Measurements from ENCODE around the gene PEX3.
"Not testable (repeated sequence)": the region's sequence is repeated elsewhere in the genome, so short reads cannot be mapped to it uniquely, and the experiment has no call there.

The PEX3 gene

DNA sequence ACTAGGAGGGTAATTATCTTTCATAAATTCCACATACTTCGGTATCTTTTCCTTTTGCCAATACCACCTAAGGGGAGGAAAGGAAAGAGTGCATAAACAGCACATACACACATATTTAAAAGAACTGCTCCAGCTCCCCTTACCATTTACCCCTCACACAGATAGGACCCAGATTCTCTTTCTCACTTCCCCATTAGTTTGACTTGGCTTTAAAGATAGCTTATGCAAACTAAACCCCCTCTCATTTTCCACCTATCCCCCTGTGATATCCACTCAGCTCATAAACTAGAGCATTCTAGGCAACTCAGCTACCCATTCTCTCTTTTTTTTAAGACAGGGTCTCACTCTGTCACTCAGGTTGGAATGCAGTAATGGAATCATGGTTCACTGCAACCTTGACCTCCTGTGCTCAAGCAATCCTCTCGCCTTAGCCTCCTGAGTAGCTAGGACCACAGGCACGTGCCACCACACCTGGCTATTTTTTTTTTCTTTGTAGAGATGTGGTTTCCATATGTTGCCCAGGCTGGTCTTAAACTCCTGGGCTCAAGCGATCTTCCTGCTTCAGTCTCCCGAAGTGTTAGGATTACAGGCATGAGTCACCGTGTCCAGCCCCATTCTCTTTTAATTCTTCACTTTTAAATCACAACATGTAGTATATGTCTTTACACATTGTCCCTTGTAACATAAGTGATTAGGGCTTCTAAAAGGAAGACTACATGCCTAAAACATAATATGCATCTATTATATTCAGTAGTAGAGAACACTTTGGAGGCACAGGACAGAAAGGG is 56.9 kb downstream of the PEX3 start:
- DNase-seq = no peak

DNA sequence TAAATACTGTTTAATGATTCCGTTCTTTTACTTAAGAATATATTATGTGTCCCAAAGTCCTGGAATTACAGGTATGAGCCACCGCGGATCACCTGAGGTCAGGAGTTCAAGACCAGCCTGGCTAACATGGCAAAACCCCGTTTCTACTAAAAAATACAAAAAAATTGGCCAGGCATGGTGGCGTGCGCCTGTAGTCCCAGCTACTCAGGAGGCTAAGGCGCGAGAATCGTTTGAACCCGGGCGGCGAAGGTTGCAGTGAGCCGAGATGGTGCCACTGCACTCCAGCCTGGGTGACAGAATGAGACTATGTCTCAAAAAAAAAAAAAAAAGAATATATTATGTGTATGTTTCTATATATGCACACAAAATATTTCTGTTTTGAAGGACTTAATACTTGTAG is 59.7 kb downstream of the PEX3 start:
- DNase-seq = not testable (repeated sequence)

DNA sequence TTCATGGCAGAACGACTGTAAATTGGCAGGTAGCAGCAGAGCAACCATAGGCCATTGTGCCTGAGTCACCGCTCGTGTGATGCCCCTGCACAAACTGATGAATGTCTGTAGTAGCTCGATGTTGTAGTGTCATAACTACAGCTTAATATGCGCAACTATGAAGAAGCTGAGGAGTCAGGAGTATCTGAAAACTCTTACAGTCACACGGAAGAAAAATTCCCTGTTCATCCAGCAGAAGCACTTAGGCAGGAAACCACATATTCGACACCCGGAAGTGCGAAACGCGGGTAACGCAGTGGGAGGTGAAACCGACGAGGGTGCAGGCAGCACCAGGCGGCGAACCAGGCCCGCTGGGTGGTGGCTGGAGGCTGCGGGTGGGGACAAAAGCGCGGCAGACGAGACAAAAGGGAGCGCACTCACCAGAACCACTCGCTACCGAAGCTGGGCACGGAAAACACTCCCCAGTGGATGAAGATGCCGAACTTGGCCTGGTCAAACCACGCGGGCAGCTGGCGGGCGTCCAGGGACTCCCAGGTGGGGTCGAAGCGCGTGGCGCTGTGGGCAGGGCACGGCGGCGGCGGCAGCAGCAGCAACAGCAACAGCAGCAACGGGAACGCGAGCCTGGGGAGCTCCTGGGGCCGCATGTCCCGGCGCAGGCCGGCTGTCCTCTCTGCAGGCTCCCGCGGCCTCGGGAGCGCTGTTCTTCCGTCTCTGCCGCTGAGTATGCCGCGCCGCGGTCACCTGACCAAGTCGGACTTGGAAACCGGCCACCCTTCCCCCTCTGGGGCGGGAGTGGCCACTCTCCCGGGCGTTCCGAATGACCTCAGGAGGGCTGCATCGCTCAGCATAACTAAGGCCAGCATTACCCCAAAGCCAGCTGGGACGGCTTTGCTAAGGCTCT is 60.6 kb downstream of the PEX3 start, which contains the start of gene FUCA2:
Gene FUCA2 (minus strand): TSS at position 730 of the 901 bp plus-strand sequence. CDS start 86 bp downstream, at position 644.
- DNase-seq = peak; percentile 37 to 71

DNA sequence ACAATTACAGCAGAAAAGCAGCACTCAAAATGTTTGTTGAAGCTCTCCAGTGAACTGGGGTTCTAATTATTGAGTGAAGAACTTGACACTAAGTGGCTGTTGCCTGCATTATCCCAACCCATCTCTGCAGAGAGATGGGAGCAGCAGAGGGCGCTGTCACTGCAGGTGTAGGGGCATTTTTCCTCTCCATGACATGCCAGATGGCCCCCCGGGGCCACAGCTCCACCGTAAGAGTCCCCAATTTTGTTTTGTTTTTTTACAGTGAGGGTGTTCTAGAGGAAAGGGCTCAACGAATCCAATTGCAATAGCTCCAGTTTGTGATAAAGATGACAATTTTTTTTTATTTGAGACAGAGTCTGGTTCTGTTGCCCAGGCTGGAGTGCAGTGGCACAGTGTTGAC is 62.8 kb downstream of the PEX3 start:
- DNase-seq = peak in 1 of 2 experiments; percentile 27

DNA sequence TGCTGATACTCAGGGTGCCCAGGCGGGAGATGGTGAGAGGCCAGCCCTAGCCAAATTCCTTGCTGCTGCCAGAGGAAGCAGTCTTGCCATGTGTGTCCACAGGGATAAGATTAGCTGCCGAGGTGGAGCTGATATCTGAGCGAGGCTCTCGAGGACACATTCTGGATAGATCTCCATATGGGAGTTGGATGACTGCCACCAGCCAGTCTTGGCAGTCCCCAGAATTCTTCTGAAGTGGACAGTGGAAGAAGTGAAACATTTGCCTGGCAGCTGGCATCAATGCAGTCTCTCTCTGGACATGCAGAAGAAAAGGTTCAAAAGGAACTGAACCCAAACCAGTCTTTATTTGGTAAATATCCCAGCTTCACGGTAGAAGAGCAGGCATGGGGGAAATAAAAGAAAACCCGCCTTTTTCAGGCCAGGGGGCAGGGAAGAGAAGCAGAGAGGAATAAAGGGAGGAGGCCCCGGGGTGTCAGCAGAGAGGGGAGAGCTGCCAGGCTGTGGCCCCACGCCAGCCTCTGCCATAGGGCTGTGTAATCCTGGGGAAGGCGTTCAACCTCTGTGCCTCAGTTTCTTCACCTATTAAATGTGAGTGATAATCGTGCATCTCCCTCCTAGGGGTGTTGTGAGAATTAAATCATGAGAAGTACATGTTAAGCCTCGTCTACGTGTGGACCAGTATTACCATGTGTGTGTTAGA is 64.6 kb downstream of the PEX3 start:
- DNase-seq = no peak

DNA sequence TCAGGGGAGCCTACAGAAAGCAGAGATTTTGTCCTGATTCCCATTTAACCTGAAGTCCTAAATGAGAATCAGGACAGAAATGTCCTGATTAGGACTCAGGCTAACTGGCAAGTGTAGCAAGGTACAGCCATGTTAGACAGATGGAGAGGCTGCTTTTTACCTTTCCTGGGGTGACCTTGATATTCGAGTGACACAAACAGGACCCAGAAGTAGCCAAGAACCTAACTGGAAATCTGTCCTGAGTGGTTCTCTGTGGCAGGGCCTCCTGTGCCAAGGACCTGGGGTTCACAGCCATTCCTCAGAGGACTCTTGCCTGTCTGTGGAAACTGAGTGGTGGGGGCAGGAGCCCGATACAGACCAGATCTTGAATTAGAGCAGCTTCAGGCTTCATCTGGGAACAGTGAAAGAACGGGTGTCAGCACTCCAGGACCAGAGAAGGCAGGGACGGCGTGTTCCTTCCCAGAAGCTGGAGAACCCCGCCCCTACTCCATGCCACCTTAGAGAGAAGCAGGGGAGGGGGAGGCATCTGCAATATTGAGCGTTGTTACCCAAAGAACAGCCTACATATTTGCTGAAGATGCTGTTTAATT is 65.3 kb downstream of the PEX3 start:
- DNase-seq = no peak

DNA sequence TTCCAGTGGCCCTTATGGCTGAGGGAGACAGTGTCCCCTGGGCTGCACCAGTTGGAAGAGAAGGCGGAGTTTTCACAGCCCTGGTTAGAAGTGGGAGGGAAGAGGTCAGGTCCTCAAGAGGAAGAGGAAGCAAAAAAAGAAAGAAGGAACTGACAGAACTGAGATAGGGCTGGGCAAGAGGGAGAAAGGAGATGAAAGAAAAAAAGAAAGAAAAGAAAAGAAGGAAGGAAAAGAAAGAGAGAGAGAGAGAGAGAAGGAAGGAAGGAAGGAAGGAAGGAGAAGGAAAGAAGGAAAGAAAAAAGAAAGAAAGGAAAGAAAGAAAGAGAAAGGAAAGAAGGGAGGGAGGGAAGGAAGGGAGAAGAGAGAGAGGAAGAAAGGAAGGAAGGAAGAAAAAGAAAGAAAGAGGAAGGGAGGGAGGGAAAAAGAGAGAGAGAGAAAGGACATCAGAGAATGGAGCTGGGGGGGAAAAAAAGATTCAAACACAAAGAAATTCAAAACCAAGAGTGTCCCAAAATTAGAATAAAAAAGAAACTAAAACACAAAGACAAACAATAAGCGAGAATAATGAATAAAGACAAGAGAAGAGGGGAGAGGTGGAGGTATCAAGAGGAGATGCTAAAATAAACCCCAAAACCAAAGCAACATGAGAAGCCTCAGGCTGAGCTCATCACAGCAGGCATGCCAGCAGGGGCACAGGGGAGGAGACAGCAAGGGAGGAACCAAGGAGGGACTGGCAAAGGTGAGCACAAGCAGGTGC is 66.3 kb downstream of the PEX3 start:
- DNase-seq = no peak

DNA sequence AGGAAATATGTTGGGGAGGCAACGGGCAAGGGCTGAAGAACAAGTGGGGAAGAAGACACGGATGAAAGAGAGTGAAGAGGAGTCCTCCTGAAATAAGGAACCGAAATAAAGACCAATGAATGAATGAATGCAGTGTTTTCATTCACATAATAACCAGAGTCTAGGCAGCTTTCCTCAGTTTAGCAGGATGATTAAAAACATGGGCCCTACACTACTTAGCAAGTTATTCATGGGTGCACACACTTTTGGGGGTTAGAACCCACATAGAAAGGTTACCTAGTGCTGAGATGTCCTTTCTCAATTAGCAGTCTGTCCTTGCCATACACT is 66.8 kb downstream of the PEX3 start:
- no peak for DNase-seq

DNA sequence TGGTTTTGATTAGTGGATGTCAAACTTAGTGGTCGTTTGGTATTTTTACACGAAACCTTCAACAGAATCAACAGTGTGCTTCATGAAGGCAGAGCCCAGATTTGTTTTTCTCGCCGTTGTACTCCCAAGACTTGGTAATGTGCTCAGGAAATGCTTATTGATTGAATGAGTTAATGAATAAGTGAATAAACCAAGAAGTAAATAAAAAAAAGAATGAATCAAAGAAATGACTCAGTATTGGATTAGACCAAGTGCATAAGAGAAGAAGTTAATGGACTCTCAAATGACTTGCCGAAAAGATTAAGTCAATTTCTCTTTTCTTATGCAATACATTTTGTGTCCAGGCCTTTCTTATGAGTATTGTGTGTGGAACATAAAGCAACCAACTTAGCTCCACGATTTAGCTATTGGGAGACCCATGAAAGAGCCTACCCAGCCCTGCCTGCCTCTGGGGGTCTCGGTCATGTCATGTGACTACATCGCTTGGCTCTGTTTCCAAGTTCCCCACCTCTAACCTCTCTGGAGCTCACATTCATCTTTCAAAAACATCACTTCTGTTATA is 71.5 kb downstream of the PEX3 start:
- no peak for DNase-seq

DNA sequence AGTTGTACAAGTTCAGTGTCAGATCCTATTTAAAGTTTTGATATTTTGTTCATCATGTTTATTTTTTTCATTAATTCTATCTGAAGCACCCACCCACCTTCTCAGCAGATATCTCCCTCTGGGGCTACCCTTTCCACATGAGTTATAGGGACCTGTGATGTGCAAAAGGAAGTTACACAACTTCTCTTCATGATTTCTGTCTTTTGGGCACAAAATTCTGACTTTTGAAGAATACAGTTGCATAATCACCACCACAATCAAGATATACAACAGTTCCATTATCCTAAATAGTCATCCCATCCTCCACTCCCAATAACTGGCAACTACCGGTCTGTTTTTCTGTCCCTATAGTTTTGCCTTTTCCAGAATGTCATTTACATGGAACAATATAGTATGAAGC is 74.8 kb downstream of the PEX3 start:
- no peak for DNase-seq

DNA sequence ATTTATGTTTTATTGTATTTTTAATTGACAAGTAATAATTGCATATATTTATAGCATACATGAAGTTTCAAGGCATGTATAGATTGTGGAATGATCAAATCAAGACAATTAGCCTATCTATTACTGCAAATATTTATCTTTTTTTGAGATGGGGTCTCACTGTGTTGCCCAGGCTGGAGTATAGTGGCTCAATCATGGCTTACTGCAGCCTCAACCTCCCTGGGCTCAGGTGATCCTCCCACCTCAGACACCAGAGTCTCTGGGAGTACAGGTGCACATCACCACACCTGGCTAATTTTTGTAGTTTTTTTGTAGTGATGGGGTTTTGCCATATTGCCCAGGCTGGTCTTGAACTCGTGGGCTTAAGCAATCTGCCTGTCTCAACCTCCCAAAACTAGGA is 77.1 kb downstream of the PEX3 start:
- no peak for DNase-seq

DNA sequence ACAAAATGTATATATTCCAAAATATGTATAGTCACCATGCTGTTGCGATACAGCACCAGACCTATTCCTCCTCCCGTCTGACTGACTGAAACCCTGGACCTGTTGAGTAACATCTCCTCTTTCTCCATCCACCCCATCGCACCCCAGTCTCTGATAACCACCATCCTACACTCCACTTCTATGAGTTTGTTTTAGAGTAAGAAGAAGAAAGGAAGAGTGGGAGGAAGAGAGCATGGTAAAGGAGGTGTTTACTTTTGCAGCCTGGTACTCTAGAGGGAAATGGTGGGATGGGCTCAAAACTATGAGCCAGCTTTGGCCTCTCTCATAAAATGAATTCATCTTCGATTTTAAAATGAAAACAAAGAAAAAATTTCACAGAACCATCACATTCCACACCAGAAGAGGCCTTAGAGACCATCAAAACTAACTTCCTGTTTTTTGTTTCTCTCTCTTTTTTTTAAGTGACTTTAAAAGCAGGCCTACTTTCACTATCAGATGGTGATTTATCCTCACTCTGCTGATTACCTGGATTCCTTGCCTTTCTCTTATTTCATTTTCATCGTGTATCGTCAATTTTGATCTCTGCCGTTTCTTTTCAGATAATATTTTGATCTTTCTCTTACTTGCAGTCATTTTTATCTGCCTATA is 77.7 kb downstream of the PEX3 start:
- DNase-seq = no peak

DNA sequence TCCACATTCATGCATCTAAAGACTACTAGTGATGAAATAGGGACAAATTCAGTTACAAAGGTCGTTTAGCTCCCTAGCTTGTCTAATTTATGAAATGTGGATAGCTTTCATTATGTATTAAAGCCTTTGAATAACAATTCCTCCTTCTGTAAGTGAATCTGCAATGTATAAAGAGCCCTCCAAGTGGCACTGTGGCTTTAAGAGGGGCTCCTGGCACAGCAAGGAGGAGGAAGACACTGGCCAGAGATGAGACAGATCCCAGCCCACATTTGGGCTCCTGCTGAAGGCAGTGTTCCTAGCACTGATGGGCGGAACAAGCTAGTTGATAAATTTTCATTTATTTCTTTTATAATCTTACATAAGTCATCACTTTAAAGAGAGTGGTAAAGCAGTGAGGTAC is 78.5 kb downstream of the PEX3 start:
- DNase-seq = no peak

DNA sequence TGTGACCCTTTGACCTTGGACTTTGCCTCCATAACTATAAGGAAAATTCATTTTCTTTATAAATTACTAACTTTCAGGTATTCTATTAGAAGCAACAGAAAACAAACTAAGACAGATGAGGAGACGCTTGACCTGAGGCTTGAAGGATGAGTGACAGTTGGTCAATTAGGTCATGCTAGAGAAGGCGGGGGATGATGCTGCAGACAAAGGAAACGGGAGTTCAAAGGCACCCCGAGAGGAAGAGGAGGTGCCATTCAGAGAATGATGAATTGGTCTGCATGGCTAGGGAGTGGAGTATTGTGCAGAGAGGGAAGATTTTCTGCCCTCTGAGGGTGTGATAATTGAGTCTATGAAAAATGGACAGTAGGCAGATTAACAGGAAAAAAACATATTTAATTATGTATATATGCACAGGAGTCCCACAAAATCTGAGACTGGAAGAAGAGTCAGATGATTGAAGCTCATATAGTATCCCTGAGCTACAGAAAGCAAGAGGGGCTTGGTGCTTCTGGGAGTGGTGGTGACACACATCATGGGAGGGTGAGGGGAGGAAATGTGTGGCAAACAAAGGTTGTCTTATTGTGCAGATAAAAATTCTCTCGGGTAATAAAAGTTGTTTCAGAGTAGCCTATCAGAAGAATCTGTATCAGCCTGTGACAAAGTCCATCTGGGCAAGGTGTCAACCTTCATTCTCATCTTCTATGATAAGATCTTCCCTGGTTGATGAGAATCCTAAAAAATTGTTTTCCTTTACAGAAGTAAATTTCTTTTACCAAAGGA is 81.3 kb downstream of the PEX3 start:
- no peak for DNase-seq

DNA sequence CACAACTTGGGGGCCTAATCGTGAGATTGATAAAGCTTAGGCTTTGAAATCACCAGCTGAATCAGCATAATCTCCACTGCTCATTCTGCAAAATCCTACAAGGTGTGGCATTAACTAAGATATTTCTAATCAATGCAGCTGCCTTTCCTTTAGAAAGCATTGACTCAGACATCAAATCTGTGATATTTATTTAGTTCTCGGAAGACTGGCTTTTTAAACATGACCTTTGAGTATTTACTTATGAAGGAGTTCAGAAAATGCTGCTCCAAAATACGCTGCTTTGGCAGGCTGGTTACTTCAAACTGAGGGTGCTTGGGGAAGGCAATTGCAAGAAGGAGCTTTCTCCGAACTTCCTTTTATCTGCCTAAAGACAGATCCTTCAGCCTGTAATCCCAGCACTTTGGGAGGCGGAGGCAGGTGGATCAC is 84.6 kb downstream of the PEX3 start:
- DNase-seq = no peak

DNA sequence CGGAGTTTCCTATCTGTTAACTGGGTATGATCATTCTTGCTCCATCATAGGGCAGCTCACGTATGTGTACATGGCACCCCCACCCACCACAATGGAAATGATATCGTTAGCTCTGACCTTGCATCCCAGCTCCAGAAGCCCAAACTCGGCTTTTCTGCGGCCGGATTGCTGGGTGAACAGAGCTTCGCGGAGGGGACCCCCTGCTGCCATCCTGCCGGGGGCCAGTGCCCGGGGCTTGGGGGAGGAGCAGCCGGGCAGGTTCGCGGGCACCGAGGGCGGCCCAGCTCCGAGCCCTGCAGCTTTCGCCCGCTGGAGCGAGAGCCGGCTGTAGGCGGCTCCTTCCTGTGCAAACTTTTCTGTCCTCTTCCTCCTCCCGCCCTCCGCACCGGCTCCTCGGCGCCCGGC is 85.9 kb downstream of the PEX3 start:
- DNase-seq = no peak

DNA sequence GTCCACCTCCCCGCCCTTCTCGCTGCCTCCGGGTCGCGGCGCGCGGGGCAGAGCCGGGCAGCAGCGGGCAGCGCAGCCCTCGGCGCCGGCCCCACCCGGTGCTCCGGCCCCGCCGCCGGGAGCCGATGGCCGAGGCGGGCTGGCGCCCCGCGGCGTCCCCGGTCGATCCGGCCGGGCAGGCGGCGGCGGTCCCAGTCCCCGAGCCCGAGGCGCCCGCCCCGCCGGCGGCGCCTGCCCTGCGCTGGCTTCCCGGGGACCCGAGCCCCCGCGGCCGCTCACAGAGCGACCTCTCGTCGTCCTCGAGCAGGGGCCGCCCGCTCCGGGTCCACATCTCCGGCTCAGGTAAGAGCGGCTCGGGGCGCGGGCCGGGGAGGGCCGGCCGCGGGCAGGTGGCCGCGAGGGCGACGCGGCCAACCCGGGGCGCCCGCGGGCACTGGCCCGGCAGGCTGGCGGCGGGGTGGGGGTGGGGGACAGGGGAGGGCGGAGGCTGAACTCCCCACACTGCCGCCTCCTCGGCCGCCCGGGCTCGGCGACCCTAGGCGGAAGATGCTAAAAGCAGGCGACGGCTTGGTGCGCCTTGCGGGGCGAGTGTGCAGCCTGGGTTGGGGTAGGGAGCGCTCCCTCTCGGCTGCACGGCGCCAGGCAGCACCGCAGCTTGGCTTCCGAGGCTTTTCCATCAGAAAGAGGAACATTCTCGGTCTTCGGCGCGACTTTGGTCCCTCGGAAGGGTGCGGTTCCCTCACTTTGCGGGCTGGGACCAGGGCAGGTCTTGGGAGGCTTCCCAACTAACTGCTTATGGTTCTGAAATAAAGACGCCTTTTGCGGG is 86.5 kb downstream of the PEX3 start:
- no peak for DNase-seq

DNA sequence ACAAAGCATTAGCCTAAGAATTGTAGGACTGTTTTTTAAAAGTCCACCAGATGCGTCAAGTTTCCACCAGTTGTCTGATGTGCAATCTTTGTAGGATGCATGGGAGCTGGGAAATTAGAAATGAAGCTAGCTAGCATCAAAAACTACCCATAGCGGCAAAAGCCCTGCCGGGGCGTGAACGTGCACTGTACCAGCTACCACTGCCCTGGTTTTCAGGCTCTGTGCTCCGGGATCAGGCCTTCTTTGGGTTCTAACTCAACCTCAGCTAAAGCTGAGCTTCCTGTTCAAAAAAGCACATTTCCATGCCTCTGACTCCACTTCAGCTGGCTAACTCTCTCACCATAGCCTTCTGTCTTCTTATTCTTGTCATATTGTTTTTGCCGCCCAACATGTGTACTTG is 87.8 kb downstream of the PEX3 start:
- DNase-seq = no peak

DNA sequence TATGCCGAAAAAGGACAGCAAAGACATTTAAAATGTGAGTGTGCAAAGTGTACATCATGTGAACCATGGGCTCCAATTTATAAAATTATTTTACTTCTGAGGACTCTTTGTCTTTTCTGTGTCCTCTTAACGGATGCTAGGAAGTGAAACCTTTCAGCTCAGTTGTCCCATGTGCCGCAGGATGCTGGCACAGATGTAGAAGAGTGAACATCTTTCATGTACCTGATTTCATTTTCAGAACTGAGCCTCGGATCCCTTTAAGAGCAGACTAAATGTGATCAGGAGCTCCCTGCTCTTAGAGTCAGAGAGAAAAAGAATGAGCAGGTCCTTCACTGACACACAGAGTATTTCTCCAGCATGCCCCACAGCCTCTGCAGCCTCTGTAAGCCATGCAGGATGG is 88.5 kb downstream of the PEX3 start:
- no peak for DNase-seq

DNA sequence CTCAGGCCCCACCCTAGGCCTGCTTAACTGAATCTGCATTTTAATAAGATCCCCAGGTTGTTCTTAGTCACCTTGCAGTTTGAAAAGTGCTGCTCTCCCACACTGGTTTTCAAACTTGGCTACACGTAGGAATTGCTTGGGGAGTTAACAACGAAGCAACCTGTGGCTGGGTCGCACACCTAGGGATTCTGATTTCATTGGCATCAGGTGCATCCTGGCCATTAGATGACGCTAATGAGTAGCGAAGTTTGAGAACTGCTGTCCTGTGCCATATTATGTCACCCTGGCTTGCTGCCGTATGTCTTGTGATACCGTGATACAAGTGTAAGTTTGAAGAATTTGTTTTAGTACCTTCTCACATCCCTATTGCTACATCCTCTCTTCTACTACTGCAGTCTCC is 89.1 kb downstream of the PEX3 start:
- no peak for DNase-seq

Data from SHP77 (cell line).